ENCODE measurements around the gene DDX3X.
"Not testable (repeated sequence)": the region's sequence is repeated elsewhere in the genome, so short reads cannot be mapped to it uniquely, and the experiment has no call there.

DDX3X gene

DNA sequence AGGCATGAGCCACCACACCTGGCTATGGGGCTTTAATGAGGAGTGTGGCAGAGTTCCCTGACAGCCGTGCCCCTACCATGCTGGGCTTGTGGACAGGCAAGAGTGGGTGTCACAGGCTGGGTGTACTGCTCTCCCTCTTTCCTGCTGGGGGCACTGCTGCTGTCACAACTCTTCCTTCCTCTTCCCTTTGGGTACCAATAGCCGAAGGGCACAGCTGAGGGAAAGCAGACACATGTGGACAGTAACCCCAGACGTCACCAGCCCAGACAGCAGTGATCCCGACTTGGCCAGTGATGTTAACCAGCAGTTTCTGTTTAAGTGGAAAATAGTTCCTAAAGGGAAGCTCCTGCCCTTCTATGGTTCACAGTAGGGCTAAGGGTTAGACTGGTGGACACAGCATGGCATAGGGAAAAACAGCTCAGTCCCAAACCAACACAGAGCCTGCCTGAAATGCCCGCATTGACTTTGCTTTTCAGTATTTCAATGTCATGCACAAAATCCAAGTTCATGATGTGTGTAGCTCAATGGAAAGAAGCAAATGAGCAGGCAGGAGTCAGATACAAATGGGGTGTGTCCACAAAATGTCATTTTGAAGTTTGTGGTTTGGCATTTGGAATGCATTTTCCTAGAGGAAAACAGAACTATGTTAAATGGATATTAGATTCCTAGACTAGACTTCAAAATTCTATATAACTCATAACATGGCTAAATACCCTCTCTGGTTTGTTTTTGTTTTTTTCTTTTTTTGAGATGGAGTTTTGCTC, 24.9 kb upstream of the DDX3X start:
- WGBS (ENCODE audit: insufficient coverage, insufficient read length), result no CpG with 5 or more reads among the region's 5 CpGs

GRCh38 chrX:41312786-41313185, 21.2 kb upstream of the DDX3X start:
- no peaks in the 10 kb centered on the region for H3K9me3 ChIP-seq (ENCODE audit: control insufficient read depth, insufficient read depth, low read length)
- no peaks in the 10 kb centered on the region for H3K27me3 ChIP-seq (ENCODE audit: control insufficient read depth, insufficient read depth, low read length)
- no peak for DNase-seq (ENCODE audit: low read depth, low spot score)
- H3K4me1 ChIP-seq (ENCODE audit: control insufficient read depth, insufficient read depth, low read length), result no peaks in the 10 kb centered on the region
- H3K27ac ChIP-seq (ENCODE audit: low read length), result no peak overlapping the region
- no peaks in the 10 kb centered on the region for H3K36me3 ChIP-seq (ENCODE audit: control insufficient read depth, insufficient read depth, low read length)
- H3K4me3 ChIP-seq (ENCODE audit: low read length), result no peak overlapping the region
- no CpG with 5 or more reads among the region's 1 CpG for WGBS (ENCODE audit: insufficient coverage, insufficient read length)

More for the DNA sequence above, 24.9 kb upstream of the DDX3X start:
- H3K27ac ChIP-seq (ENCODE audit: low read length), result no peak overlapping the region
- no peaks in the 10 kb centered on the region for H3K36me3 ChIP-seq (ENCODE audit: control insufficient read depth, insufficient read depth, low read length)
- no peak for DNase-seq (ENCODE audit: low read depth, low spot score)
- H3K4me3 ChIP-seq (ENCODE audit: low read length), result no peak overlapping the region
- H3K9me3 ChIP-seq (ENCODE audit: control insufficient read depth, insufficient read depth, low read length), result no peaks in the 10 kb centered on the region
- no peaks in the 10 kb centered on the region for H3K4me1 ChIP-seq (ENCODE audit: control insufficient read depth, insufficient read depth, low read length)
- no peaks in the 10 kb centered on the region for H3K27me3 ChIP-seq (ENCODE audit: control insufficient read depth, insufficient read depth, low read length)

- Histone ChIP-seq H3K27ac (ENCODE audit: low read length) (no peak overlapping the region), H3K36me3 (ENCODE audit: control insufficient read depth, insufficient read depth, low read length) (no peaks in the 10 kb centered on the region), H3K27me3 (ENCODE audit: control insufficient read depth, insufficient read depth, low read length) (no peaks in the 10 kb centered on the region), H3K4me3 (ENCODE audit: low read length) (no peak overlapping the region), H3K4me1 (ENCODE audit: control insufficient read depth, insufficient read depth, low read length) (no peaks in the 10 kb centered on the region), H3K9me3 (ENCODE audit: control insufficient read depth, insufficient read depth, low read length) (no peaks in the 10 kb centered on the region)
- WGBS (ENCODE audit: insufficient coverage, insufficient read length), result no CpG with 5 or more reads among the region's 5 CpGs
- DNase-seq (ENCODE audit: low read depth, low spot score), result no peak
Measured at GRCh38 chrX:41313419-41313818, 20.5 kb upstream of the DDX3X start.

DNA sequence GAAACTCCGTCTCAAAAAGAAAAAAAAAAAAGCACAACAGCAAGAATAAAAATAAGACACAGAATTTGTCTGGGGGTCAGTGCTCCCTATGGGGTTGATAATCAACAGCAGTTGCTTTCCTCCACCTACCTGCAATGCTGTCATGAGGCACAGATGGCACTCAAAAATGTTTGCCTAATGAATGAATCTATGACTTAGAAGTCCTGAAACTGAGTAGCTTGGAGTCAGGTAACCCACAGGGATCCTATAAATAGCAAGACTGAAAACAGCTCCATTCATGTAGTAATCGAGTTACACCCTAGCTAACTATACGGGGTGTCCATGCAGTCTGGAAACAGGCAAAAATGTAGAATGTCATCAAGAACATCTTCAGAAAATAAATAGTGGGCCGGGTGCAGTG, 19.8 kb upstream of the DDX3X start:
- DNase-seq (ENCODE audit: low read depth, low spot score), result no peak
- H3K4me3 ChIP-seq (ENCODE audit: low read length), result no peak overlapping the region
- H3K27me3 ChIP-seq (ENCODE audit: control insufficient read depth, insufficient read depth, low read length), result no peaks in the 10 kb centered on the region
- H3K27ac ChIP-seq (ENCODE audit: low read length), result no peak overlapping the region
- no peaks in the 10 kb centered on the region for H3K9me3 ChIP-seq (ENCODE audit: control insufficient read depth, insufficient read depth, low read length)
- no CpG with 5 or more reads among the region's 4 CpGs for WGBS (ENCODE audit: insufficient coverage, insufficient read length)
- no peaks in the 10 kb centered on the region for H3K4me1 ChIP-seq (ENCODE audit: control insufficient read depth, insufficient read depth, low read length)
- no peaks in the 10 kb centered on the region for H3K36me3 ChIP-seq (ENCODE audit: control insufficient read depth, insufficient read depth, low read length)

DNA sequence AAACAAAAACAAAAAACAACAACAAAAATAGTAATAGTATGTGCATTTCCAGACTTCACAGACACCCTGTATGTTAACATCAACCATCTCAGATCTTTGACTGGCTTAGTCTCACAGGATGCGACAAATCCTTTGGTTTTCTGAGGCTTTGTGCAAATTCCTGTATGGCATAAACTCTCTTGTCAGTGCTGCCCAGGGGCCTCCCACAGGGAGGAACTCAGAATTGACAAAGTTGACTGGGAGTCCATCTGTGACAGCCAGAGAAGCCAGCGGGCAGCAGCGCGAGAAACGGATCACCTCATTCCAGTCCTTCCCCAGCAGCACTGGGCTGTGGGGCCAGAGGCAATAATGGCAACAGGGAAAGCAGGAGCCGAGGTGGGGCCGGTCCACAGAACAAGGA, 19.1 kb upstream of the DDX3X start:
- H3K4me3 ChIP-seq (ENCODE audit: low read length), result no peak overlapping the region
- no peaks in the 10 kb centered on the region for H3K4me1 ChIP-seq (ENCODE audit: control insufficient read depth, insufficient read depth, low read length)
- no CpG with 5 or more reads among the region's 7 CpGs for WGBS (ENCODE audit: insufficient coverage, insufficient read length)
- H3K9me3 ChIP-seq (ENCODE audit: control insufficient read depth, insufficient read depth, low read length), result no peaks in the 10 kb centered on the region
- DNase-seq (ENCODE audit: low read depth, low spot score), result no peak
- no peak overlapping the region for H3K27ac ChIP-seq (ENCODE audit: low read length)
- H3K27me3 ChIP-seq (ENCODE audit: control insufficient read depth, insufficient read depth, low read length), result no peaks in the 10 kb centered on the region
- H3K36me3 ChIP-seq (ENCODE audit: control insufficient read depth, insufficient read depth, low read length), result no peaks in the 10 kb centered on the region

DNA sequence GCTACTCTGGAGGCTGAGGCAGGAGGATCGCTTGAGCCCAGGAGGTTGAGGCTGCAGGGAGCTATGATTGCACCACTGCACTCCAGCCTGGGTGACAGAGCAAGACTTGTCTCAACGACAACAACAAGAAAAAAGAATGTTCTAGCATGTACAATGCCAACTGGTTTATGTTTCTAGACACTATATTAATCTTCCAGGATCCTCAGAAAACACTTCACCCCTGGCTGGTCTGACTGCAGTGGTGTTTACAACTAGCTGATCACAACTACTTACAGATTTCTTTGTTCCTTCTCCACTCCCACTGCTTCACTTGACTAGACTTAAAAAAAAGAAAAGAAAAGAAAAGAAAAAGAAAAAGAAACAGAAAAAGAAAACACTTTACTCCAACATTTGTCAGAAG, 17.7 kb upstream of the DDX3X start:
- H3K27ac ChIP-seq (ENCODE audit: low read length); H3K4me1 ChIP-seq (ENCODE audit: control insufficient read depth, insufficient read depth, low read length); H3K36me3 ChIP-seq (ENCODE audit: control insufficient read depth, insufficient read depth, low read length); H3K9me3 ChIP-seq (ENCODE audit: control insufficient read depth, insufficient read depth, low read length); H3K27me3 ChIP-seq (ENCODE audit: control insufficient read depth, insufficient read depth, low read length); DNase-seq (ENCODE audit: low read depth, low spot score); H3K4me3 ChIP-seq (ENCODE audit: low read length): not testable (repeated sequence)
- no CpG with 5 or more reads among the region's 2 CpGs for WGBS (ENCODE audit: insufficient coverage, insufficient read length)

DNA sequence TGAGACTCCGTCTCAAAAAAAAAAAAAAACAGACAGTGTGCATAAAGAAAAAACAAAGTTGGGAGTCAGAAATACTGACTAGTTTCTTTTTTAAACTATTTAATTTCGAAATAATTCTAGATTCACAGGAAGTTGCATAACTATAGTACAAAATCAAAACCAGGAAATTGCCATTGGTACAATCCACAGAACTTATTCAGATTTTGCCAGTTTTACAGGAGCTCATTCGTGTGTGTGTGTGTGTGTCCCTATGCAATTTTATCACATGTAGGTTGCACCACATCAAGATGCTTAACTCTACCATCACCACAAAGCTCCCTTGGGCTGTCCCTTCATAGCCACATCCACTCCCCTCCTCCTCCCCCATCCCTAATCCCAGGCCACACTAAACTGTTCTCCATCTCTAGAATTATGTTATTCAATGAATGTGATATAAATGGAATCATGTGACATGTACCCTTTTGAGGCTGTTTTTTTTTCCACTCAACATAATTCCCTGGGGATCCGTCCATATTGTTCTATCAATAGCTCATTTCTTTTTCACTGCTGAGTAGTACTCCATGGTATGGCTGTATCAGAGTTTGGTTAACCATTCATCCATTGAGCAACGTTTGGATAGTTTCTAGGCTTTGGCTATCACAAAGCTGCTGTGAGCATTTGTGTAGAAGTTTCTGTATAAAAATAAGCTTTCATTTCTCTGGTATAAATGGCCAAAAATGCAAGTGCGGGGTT, 16.3 kb upstream of the DDX3X start:
- no CpG with 5 or more reads among the region's 6 CpGs for WGBS (ENCODE audit: insufficient coverage, insufficient read length)

GRCh38 chrX:41320393-41320792, 13.6 kb upstream of the DDX3X start:
- DNase-seq (ENCODE audit: low read depth, low spot score), result no peak
- WGBS (ENCODE audit: insufficient coverage, insufficient read length), result no CpG with 5 or more reads among the region's 5 CpGs
- no peaks in the 10 kb centered on the region for H3K27me3 ChIP-seq (ENCODE audit: control insufficient read depth, insufficient read depth, low read length)
- no peak overlapping the region for H3K27ac ChIP-seq (ENCODE audit: low read length)
- no peaks in the 10 kb centered on the region for H3K36me3 ChIP-seq (ENCODE audit: control insufficient read depth, insufficient read depth, low read length)
- H3K4me3 ChIP-seq (ENCODE audit: low read length), result no peak overlapping the region
- no peaks in the 10 kb centered on the region for H3K4me1 ChIP-seq (ENCODE audit: control insufficient read depth, insufficient read depth, low read length)
- H3K9me3 ChIP-seq (ENCODE audit: control insufficient read depth, insufficient read depth, low read length), result no peaks in the 10 kb centered on the region

More for the DNA sequence above, 16.3 kb upstream of the DDX3X start:
- no peak for DNase-seq (ENCODE audit: low read depth, low spot score)
- Histone ChIP-seq H3K27ac (ENCODE audit: low read length) (no peak overlapping the region), H3K9me3 (ENCODE audit: control insufficient read depth, insufficient read depth, low read length) (no peaks in the 10 kb centered on the region), H3K27me3 (ENCODE audit: control insufficient read depth, insufficient read depth, low read length) (no peaks in the 10 kb centered on the region), H3K36me3 (ENCODE audit: control insufficient read depth, insufficient read depth, low read length) (no peaks in the 10 kb centered on the region), H3K4me3 (ENCODE audit: low read length) (no peak overlapping the region), H3K4me1 (ENCODE audit: control insufficient read depth, insufficient read depth, low read length) (no peaks in the 10 kb centered on the region)

DNA sequence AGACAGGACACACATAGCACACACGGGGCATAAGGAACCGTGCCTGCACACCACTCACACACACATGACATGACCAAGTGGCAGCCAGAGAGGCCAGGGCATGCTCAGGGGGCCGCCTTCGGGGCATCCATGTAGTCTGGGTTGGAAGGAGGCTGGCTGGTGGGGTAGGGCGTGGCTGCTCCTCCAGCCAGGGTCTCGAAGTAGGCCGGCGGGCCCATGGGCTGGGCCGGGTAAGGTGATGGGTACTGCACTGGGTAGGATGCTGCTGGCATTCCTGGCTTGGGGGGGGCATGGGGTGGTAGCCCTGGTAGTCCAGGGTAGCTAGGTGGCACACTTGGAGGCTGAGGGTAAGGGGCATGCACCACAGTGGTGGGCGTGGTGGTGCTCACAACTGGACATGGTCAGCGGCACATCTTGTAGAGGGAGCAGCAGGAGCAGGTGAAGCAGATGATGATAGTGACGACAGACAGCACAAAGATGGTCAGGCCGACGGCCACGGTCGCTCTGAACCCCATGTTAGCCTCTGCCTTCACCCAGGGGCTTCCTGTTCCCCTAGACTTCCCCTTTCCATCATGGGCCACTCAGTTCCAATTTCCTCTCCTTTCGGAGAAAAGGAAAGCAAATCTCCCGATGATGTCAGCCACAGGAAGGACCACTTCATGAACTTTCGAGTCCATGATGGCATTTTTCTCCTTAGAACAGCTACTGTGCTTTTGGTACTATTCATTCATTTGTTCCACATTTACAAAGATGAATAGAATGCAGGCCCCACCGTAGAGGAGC, 10.9 kb upstream of the DDX3X start:
- no peak for DNase-seq (ENCODE audit: low read depth, low spot score)
- Histone ChIP-seq H3K9me3 (ENCODE audit: control insufficient read depth, insufficient read depth, low read length) (no peaks in the 10 kb centered on the region), H3K4me3 (ENCODE audit: low read length) (no peak overlapping the region), H3K36me3 (ENCODE audit: control insufficient read depth, insufficient read depth, low read length) (no peaks in the 10 kb centered on the region), H3K4me1 (ENCODE audit: control insufficient read depth, insufficient read depth, low read length) (no peaks in the 10 kb centered on the region), H3K27ac (ENCODE audit: low read length) (no peak overlapping the region), H3K27me3 (ENCODE audit: control insufficient read depth, insufficient read depth, low read length) (no peaks in the 10 kb centered on the region)
- WGBS (ENCODE audit: insufficient coverage, insufficient read length), result no CpG with 5 or more reads among the region's 20 CpGs

DNA sequence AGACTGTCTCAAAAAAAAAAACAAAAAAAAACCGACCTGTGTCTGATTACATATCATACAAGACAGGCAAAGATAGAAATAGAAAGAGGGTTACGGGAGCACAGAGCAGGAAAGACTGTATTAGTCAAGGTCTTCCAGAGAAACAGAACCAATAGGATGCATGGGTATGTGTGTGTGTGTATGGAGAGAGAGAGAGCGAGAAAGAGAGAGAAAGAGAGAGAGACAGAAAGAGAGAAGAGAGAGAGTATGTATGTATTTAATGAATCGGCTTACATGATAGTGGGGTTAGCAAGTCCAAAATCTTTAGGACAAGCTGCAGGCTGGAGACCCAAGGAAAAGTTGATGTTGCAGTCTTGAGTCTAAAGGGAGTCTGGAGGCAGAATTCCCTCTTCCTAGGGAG, 7.5 kb upstream of the DDX3X start:
- Histone ChIP-seq H3K36me3 (ENCODE audit: control insufficient read depth, insufficient read depth, low read length) (no peaks in the 10 kb centered on the region), H3K27ac (ENCODE audit: low read length) (no peak overlapping the region), H3K9me3 (ENCODE audit: control insufficient read depth, insufficient read depth, low read length) (no peaks in the 10 kb centered on the region), H3K4me1 (ENCODE audit: control insufficient read depth, insufficient read depth, low read length) (no peaks in the 10 kb centered on the region; the same call in 1 of the 2 replicates), H3K27me3 (ENCODE audit: control insufficient read depth, insufficient read depth, low read length) (no peaks in the 10 kb centered on the region), H3K4me3 (ENCODE audit: low read length) (no peak overlapping the region)
- WGBS (ENCODE audit: insufficient coverage, insufficient read length), result 100% methylated on average over 1 of the region's 4 CpGs
- DNase-seq (ENCODE audit: low read depth, low spot score), result no peak
